Left renal pelvis (tissue), 4 donors: ENCODE measurements around the gene PPP2R2C. TPM values are rescaled to one million over a fixed set of nuclear protein-coding genes. Genes with fewer than 3 reads are reported as not detected.

Experiments used
- DNase-seq, 4 donors: peaks; one replicate each; pipeline ENCODE4 v3.0.0-alpha.2; 2013; ENCODE audit warnings: low read depth in 4 of 4, low spot score in 3 of 4
- polyA plus RNA-seq, 4 donors: library from polyadenylated mRNA; unstranded; fragments of 120-200 nt; gene quantifications; one replicate each; pipeline ENCODE4 v1.2.1, GENCODE V29; 2013; ENCODE audit not compliant: insufficient read length in 4 of 4

The PPP2R2C gene
- polyA plus RNA-seq, 4 donors = 0.40 to 1.6 (median 0.69) TPM

GRCh38 chr4:6294705-6295421, 177.6 kb downstream of the PPP2R2C start:
- no peak for DNase-seq

DNA sequence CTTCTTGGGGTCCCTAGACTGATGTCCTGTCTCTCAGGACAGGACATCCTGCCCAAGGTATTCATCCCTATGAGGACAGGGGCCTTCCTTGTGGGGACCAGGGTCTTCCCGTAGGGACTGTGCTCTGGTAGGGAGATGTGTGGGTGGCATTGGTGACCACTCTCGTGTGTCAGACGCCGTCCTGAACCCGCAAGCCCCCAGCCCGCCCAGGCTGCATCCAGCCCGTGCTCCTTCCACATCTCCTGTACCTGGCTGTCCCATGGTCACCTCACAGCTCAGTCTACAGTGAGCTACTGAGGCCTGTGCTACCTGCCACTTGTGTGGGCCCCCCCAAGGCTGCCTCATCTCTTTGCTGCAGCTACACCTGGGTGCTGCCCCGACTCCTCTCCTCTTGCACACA, 178.8 kb downstream of the PPP2R2C start:
- no peak for DNase-seq

DNA sequence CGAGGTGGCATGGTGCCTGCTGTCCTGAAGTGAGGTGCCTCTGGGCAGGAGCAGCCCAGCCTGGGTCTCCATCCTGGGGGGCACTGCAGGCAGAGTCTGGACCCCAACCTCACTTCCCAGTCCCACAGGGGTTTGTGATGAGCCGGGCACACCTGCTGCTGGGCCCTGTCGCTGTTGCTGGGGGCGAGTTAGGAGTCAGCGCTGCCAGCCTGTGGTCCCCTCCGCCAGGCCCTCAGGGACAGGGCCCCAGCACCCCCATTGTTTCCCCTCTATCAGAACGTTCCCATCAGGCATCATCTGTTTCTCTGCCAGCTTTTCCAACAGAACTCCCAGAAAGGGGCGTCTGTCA, 179.3 kb downstream of the PPP2R2C start:
- DNase-seq = no peak

- DNase-seq = no peak
These were observed 179.9 kb downstream of the PPP2R2C start for GRCh38 chr4:6292376-6293096.

DNA sequence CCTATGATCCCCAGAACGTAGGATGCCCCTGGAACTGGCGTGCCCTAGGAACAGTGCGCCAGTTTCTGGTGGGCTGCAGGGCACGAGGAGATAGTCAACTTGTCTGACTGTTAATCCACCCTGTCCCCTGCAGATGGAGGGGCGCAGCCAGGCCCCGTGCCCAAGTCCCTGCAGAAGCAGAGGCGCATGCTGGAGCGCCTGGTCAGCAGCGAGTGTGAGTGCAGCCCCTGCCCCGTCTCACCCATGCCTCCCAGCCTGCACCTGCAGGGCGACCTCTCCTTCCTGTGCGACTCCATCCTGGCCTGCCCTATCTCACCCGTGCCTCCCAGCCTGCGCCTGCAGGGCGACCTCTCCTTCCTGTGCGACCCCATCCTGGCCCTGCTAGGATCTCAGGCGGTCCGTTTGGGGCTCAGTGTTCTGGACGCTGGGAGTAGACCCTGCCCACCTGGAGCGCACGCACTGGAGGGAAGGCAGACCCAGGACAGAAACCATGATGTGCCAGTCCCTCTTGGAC, 180.6 kb downstream of the PPP2R2C start:
- DNase-seq = no peak

DNA sequence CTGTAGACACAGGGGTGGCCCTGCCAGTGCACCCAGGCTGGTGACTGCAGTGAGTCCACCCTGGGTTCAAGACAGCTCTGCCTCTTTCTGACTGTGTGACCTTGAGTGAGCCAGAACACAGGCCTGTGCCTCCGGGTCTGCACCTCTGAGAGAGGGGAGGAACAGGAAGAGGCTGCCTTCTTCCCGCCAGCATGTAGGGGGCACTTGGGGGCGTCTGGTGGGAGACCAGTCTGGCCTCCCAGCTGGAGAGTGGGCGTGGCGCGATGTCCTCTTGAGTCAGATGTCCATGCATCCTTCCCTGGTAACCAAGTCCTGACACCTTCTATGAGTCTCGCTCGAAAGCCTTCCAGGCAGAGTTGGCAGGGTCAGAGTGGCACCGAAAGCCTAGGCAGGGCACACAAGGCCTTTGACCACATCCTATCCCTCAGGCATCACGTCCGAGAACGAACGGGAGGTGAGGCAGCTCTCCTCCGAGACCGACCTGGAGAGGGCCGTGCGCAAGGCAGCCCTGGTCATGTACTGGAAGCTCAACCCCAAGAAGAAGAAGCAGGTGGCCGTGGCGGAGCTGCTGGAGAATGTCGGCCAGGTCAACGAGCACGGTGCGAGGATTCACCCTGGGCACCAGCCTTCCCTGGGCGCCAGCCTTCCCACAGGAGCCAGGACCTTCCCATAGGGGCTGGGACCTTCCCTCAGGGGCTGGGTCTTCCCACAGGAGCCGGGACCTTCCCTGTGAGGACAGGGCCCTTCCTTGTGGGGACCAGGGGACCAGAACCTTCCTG, 181.5 kb downstream of the PPP2R2C start:
- no peak for DNase-seq

DNA sequence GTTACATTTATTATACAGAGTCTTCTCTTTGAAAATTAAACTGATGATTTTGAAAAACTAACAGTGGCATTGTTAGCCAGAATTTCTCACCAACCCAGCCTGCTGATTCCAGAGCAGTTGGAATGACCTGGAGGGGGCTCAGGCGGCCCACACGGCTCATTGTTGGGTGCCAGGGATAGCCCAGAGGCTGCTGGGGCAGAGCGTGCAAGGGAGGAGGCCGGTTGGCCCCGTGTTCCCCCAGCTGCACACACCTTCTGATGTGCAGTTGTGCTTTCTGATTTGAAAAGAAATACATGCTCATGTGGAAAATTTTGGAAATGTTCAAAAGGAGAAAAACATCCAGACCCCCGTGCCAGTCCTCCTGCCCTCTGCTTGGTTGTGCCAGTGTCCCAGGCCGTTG, 182.2 kb downstream of the PPP2R2C start:
- no peak for DNase-seq

- DNase-seq = no peak
These were observed 183.5 kb downstream of the PPP2R2C start for GRCh38 chr4:6288871-6289270.

- DNase-seq = no peak
These were observed 184.1 kb downstream of the PPP2R2C start for GRCh38 chr4:6288342-6288741.

DNA sequence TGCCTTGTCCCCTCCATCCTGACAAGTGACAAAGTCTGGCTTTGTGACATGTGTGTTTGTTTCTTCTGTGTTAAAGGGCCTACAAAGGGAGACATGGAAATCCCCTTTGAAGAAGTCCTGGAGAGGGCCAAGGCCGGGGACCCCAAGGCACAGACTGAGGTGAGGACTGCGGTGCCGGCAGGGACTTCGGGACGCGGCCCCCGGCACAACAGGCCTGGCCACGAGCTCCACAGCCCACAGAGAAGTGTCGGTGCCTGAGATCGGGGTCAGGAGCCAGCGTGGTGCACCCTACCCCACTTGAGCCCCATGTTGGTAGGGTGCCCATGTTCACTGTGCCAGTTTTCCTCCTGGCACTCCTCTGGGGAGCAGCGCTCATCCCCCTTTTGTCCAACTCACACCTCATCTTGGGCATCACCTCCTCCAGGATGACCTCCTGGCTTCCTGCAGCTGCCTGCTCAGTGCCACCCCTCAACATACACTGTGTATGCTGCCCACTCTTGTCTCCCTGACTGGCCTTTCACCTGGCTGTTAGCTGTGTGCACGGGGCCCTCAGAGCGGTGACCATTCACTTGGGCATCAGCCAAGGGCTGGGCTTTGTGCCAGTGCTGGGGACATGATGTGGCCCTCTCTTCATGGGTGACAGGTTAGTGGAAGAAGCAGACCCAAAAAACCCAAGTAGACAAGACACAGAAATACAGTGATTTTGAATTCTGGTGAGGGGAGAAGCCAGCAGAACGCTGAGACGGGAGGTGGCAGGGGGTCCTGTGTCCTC, 185.2 kb downstream of the PPP2R2C start:
- DNase-seq = no peak

DNA sequence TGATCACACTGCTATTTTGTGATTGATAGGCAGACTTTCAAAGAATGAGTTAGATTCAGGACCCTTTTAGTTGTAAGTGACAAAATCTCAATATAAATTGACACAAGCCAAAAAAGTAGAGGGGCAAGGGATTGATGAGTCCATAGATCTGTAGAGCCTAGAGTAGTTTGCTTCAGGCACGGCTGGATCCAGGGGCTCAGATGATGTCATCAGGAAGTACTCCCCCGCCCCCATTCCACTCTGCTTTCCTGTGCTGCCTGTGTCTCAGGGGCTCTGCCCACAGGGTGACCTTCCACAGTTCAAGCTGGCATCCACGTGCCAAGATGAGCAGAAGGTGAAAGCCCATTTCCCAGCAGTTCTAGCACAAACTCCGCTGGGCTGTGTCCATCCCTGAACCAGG, 189.1 kb downstream of the PPP2R2C start:
- no peak for DNase-seq

DNA sequence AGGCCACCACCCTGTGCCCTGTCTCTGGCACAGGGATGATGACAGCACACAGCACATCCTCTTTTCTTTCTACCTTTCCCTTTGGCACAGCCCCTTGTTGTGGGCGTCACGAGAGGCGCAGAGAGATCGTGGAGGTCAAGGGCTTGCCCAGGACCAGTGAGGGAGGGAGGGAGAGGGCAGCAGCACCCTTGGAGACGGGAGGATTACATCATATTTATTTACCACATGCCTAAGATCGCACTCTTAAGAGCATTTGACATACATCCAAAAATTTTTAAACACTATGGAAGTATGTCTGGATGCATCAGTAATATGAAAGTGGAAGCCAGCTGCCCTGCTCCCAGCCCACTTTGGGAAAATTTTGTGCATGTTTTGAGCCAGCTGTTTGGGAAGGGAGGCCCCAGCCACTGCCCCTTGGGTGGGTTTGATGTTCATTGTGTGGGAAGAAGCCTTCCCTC, 190.1 kb downstream of the PPP2R2C start:
- no peak for DNase-seq

DNA sequence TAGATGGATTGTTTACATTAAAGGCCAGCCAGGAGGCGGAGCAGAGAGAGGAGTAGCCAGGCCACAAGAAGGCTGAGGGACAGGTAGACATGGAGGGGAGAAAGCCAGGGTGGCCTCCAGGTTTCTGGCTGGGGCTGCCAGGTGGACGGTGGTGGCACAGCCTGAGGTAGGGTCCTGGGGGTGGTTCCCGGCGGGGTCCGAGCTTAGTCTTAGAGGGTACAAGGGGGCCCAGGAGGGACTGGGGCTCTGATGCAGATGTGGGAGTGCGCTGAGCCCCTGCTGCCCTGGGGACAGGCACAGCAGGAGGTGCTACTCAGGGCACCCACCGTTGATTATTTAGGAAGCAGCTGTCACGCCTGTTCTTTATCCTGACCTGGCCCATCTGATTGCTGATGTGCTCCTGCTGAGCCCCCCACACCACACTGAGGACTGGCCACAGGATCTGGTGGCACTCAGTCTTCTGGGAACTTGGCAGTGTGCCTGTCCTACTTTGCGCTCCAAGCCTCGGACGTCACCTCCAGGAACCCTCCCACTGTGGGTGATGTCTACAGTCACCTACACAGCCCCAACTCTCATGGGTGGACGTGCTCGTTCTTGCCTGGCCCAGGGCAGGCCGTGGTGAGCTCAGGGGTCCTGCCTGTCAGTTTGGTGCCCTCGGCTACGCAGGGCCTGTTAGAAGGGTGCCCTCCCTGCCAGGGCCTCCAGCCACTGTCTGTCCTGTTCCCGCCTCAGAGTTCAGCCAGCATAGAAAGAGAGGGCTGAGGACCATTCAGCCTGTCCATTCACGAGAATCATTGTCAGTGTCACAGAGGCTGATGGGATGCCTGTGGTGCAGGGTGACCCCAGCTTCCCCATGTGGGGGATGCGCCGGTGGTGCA, 190.7 kb downstream of the PPP2R2C start:
- no peak for DNase-seq

DNA sequence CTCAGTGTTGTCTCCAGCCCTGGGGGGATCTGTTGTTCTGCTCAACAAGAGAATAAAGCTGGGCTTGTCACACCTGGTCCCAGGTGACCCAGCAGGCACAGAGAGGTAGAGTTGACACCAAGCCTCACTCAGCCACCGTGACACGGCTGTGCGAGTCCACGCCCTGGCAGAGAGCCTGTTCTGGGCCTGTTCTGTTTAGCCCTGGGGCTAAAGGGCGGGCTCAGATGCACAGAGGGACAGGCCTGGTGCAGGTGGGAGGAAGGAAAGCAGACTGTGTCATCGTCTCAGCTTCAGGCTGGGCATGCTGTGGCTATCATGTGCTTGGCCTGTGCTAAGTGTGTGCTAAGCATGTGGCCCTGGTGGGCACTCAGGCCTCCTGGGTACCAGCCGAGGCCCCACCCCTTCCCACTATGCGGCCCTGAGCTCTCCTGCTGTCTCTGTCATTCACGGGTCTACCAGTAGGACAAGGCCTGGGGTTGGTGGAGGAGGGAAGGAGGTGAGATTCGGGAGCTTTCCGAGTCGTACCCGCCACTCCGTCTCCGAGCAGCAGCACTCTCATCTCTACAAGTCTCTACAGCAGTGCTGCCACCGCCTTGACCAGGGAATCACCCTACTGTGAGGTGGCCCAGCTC, 191.9 kb downstream of the PPP2R2C start:
- no peak for DNase-seq

GRCh38 chr4:6279582-6280289, 192.7 kb downstream of the PPP2R2C start:
- no peak for DNase-seq

- no peak for DNase-seq
These were observed 193.6 kb downstream of the PPP2R2C start for GRCh38 chr4:6278801-6279197.

- no peak for DNase-seq
These were observed 194.2 kb downstream of the PPP2R2C start for GRCh38 chr4:6277935-6278800.
